ENCODE measurements around the gene TLR8. TPM values are rescaled to one million over a fixed set of nuclear protein-coding genes. Genes with fewer than 3 reads are reported as not detected.

The TLR8 gene
- total and polyA plus RNA-seq, 10 of the 15 experiments (the other 5 are each of a cell fraction or from before 2014, with no cell fraction given): 0.04 TPM; not detected in 9

DNA sequence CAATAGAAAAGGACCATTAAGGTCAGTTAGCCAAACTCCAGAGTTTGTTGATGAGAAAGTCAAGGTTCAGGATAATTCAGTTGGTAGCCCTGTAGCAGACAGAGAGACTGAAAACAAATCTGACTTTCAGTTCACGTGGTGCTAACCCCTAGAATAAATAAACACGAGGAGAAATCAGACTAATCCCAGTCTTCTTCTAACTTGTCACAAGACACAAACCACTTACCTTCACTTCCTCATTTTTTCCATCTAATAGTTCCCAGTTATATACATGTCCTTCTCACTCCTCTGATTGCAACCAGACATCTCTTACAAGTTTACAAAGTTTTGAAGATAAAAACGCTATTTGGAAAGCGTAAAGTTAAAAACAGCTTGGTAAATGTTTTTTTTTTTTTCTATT lies 31.8 kb upstream of the TLR8 start (continued):
- TF ChIP-seq BHLHE40 (IDR thresholded peaks at IDR 0.05; ENCODE audit: borderline replicate concordance in 1 of 2, low read depth in 2 of 2, low read length in 1 of 2): peak; percentile 34 to 41; a peak in 2 of 4 replicates

DNA sequence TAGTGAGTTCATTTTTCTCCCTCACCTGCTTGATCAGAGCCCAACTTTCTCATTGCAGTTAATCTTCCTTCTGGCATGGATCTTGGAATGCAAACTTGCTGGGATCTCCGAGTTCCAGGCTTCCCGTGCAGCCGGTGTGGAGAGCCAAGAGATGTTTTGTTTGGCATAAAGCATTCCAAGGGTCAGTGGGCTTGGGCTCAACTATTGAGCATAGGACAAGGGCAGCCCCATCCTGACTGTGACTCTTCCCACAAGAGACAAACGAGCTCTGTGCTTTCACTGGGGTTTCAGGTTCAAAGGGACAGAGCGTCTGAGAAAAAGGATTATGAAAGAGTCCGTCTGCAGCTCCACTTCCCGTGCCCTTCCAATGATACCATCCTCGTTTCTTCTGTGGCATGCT lies 29.0 kb upstream of the TLR8 start:
- FAIRE-seq (no peak), ATAC-seq (no peak), DNase-seq (ENCODE audit: low read depth, low spot score) (no peak)
- POLR2A ChIA-PET: interaction anchor here (0.6 to 2.2 kb wide), 6 partner anchors 9 to 34 kb away, joined by 3 to 8 read pairs (median 4); no protein-coding TSS in a partner anchor
- H3K4me2 ChIP-seq (ENCODE audit: control insufficient read depth, insufficient read depth): no peak overlapping the region
- H3K9me3 ChIP-seq (replicated peaks; ENCODE audit: control insufficient read depth, insufficient read depth, low read length): no peaks in the 10 kb centered on the region; the same call in 1 of the 3 replicates
- H3K36me3 ChIP-seq (ENCODE audit: control insufficient read depth in 2 of 2, insufficient read depth in 2 of 2, low read length in 1 of 2): peaks cover 4 to 12% of the 10 kb centered on the region in 2 experiments
- CTCF ChIA-PET: no interaction called here
- no peak overlapping the region for H3K4me3 ChIP-seq
- H3K9ac ChIP-seq (ENCODE audit: control insufficient read depth, insufficient read depth, low read length): no peak overlapping the region
- H3K4me1 ChIP-seq (ENCODE audit: control insufficient read depth, insufficient read depth, low read length): peaks cover 15% of the 10 kb centered on the region
- H2AFZ ChIP-seq (ENCODE audit: control insufficient read depth, low read depth, low read length): no peak overlapping the region
- H3K27ac ChIP-seq (ENCODE audit: control insufficient read depth, insufficient read depth): no peak overlapping the region
- H3K27me3 ChIP-seq (replicated peaks in 1 of 2; ENCODE audit: control insufficient read depth in 2 of 2, insufficient read depth in 2 of 2, low read length in 1 of 2): no peaks in the 10 kb centered on the region
- no peaks in the 10 kb centered on the region for H4K20me1 ChIP-seq (ENCODE audit: control insufficient read depth, insufficient read depth)
- WGBS (ENCODE audit: insufficient coverage, insufficient replicate concordance, low lambda C conversion rate, missing lambda C conversion rate): 64% methylated on average over 8 of the region's 8 CpGs
- SMC1A ChIA-PET (ENCODE audit: uncharacterized antibody, unreplicated experiment): interaction anchor here (0.8 to 4.9 kb wide), 5 partner anchors 8 to 611 kb away, joined by 3 to 38 read pairs (median 8); partner anchors contain the start of gene TLR7
- in situ Hi-C loops (cut with MboI): loop anchor here (25.0 kb wide), 1 partner anchor 2010 kb away; no protein-coding TSS in a partner anchor
- intact Hi-C loops (cut with micrococcal nuclease; ENCODE audit: unreplicated experiment): no loop called here
- RAD21 ChIA-PET (ENCODE audit: unreplicated experiment): interaction anchor here (1.0 to 2.1 kb wide), 2 partner anchors 9 to 63 kb away, joined by 4 to 9 read pairs; no protein-coding TSS in a partner anchor
- BruUV-seq (replicated peaks): no TSS peak
- H3K79me2 ChIP-seq (ENCODE audit: control insufficient read depth, insufficient read depth, low read length): peaks cover 32% of the 10 kb centered on the region
- TF ChIP-seq SUZ12 (IDR thresholded peaks at IDR 0.05; ENCODE audit: unreplicated experiment): no peak
- no peak for TF ChIP-seq TCF3 (IDR thresholded peaks at IDR 0.05; ENCODE audit: borderline replicate concordance, insufficient read depth, low read depth, low read length)
- no peak for TF ChIP-seq CHD2 (IDR thresholded peaks at IDR 0.05; ENCODE audit: borderline replicate concordance, low read depth, low read length)
- no peak for TF ChIP-seq NFXL1 (IDR thresholded peaks at IDR 0.05; ENCODE audit: borderline replicate concordance)
- no peak for TF ChIP-seq POLR2A (IDR thresholded peaks at IDR 0.05; ENCODE audit: low read depth, low read length)
- TF ChIP-seq BCLAF1 (IDR thresholded peaks at IDR 0.05): no peak
- TF ChIP-seq, protein P1, sequence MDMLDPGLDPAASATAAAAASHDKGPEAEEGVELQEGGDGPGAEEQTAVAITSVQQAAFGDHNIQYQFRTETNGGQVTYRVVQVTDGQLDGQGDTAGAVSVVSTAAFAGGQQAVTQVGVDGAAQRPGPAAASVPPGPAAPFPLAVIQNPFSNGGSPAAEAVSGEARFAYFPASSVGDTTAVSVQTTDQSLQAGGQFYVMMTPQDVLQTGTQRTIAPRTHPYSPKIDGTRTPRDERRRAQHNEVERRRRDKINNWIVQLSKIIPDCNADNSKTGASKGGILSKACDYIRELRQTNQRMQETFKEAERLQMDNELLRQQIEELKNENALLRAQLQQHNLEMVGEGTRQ (IDR thresholded peaks at IDR 0.05; ENCODE audit: borderline replicate concordance, low read depth, low read length): no peak
- no peak for TF ChIP-seq E4F1 (IDR thresholded peaks at IDR 0.05; ENCODE audit: borderline replicate concordance, partially characterized antibody)
- TF ChIP-seq KDM1A (IDR thresholded peaks at IDR 0.05; ENCODE audit: borderline replicate concordance): no peak
- no peak for TF ChIP-seq MEF2A (IDR thresholded peaks at IDR 0.05; ENCODE audit: insufficient read depth, low read depth, low read length)
- TF ChIP-seq CREM (IDR thresholded peaks at IDR 0.05; ENCODE audit: low read depth): no peak
- no peak for TF ChIP-seq E2F4 (IDR thresholded peaks at IDR 0.05; ENCODE audit: low read depth, low read length)
- no peak for TF ChIP-seq KLF5 (IDR thresholded peaks at IDR 0.05; ENCODE audit: partially characterized antibody)
- TF ChIP-seq YBX1 (IDR thresholded peaks at IDR 0.05): no peak
- no peak for TF ChIP-seq TARDBP (IDR thresholded peaks at IDR 0.05; ENCODE audit: borderline replicate concordance)
